ENCODE data around the gene MOGAT1.
"Not testable (repeated sequence)": the region's sequence is repeated elsewhere in the genome, so short reads cannot be mapped to it uniquely, and the experiment has no call there.

The MOGAT1 gene

GRCh38 chr2:222710736-222711135 lies 39.3 kb downstream of the MOGAT1 start:
- DNase-seq (ENCODE audit: low spot score), result no peak

GRCh38 chr2:222711315-222711940 lies 40.0 kb downstream of the MOGAT1 start:
- DNase-seq (ENCODE audit: low spot score), result no peak

GRCh38 chr2:222713002-222713401 lies 41.5 kb downstream of the MOGAT1 start:
- DNase-seq (ENCODE audit: low spot score), result no peak

- DNase-seq (ENCODE audit: low spot score), result no peak
Measured at GRCh38 chr2:222714361-222715241, 43.1 kb downstream of the MOGAT1 start.

GRCh38 chr2:222715742-222716141 lies 44.3 kb downstream of the MOGAT1 start:
- DNase-seq (ENCODE audit: low spot score), result no peak

GRCh38 chr2:222719787-222720186 lies 48.3 kb downstream of the MOGAT1 start:
- DNase-seq (ENCODE audit: low spot score), result not testable (repeated sequence)

- not testable (repeated sequence) for DNase-seq (ENCODE audit: low spot score)
Measured at GRCh38 chr2:222721597-222721996, 50.1 kb downstream of the MOGAT1 start.

- DNase-seq (ENCODE audit: low spot score), result no peak
Measured at GRCh38 chr2:222722327-222722946, 51.0 kb downstream of the MOGAT1 start.

- no peak for DNase-seq (ENCODE audit: low spot score)
Measured at GRCh38 chr2:222724208-222724607, 52.8 kb downstream of the MOGAT1 start.

GRCh38 chr2:222728621-222729020 lies 57.2 kb downstream of the MOGAT1 start:
- no peak for DNase-seq (ENCODE audit: low spot score)

- no peak for DNase-seq (ENCODE audit: low spot score)
Measured at GRCh38 chr2:222730366-222730999, 59.0 kb downstream of the MOGAT1 start.

- DNase-seq (ENCODE audit: low spot score), result no peak
Measured at GRCh38 chr2:222731201-222731621, 59.8 kb downstream of the MOGAT1 start.

- no peak for DNase-seq (ENCODE audit: low spot score)
Measured at GRCh38 chr2:222732489-222733178, 61.2 kb downstream of the MOGAT1 start.

GRCh38 chr2:222733470-222733845 lies 62.0 kb downstream of the MOGAT1 start:
- no peak for DNase-seq (ENCODE audit: low spot score)

GRCh38 chr2:222733846-222734702 lies 62.6 kb downstream of the MOGAT1 start:
- no peak for DNase-seq (ENCODE audit: low spot score)

GRCh38 chr2:222734703-222735014 lies 63.2 kb downstream of the MOGAT1 start:
- DNase-seq (ENCODE audit: low spot score), result no peak

GRCh38 chr2:222736301-222736700 lies 64.8 kb downstream of the MOGAT1 start:
- no peak for DNase-seq (ENCODE audit: low spot score)

GRCh38 chr2:222736924-222737323 lies 65.5 kb downstream of the MOGAT1 start:
- no peak for DNase-seq (ENCODE audit: low spot score)

GRCh38 chr2:222738312-222738711 lies 66.9 kb downstream of the MOGAT1 start:
- DNase-seq (ENCODE audit: low spot score), result no peak

- no peak for DNase-seq (ENCODE audit: low spot score)
Measured at GRCh38 chr2:222738809-222739208, 67.4 kb downstream of the MOGAT1 start.

GRCh38 chr2:222739939-222740338 lies 68.5 kb downstream of the MOGAT1 start:
- DNase-seq (ENCODE audit: low spot score), result no peak
